ENCODE measurements around the gene JPT2. TPM values are rescaled to one million over a fixed set of nuclear protein-coding genes. Genes with fewer than 3 reads are reported as not detected.
"Not testable (repeated sequence)": the region's sequence is repeated elsewhere in the genome, so short reads cannot be mapped to it uniquely, and the experiment has no call there.

Gene JPT2
- total RNA-seq, 8 experiments from 2014 or later = 19.3 to 96.7 (median 34.8) TPM

- 56 to 100% (median 94%) methylated on average over 4 to 9 of the region's 10 CpGs for WGBS, 10 experiments
- peak in 1 of 8 experiments; percentile 89 for ATAC-seq (replicated peaks in 6 of 8)
- in situ Hi-C loops (cut with MboI; ENCODE audit: low pct_unique_long_range_greater_than_20kb in 2 of 9, low sequenced_read_pairs in 9 of 9, unreplicated experiment in 9 of 9) = no loop called here
- H3K4me1 ChIP-seq (replicated peaks in 1 of 2) = no peaks in the 10 kb centered on the region
- no peak overlapping the region for H3K27ac ChIP-seq
- H3K4me3 ChIP-seq = no peak overlapping the region
Observed at GRCh38 chr16:1688807-1689560, 10.9 kb downstream of the JPT2 start.

- ATAC-seq (replicated peaks in 6 of 8) = no peak
- in situ Hi-C loops (cut with MboI; ENCODE audit: low pct_unique_long_range_greater_than_20kb in 2 of 9, low sequenced_read_pairs in 9 of 9, unreplicated experiment in 9 of 9) = no loop called here
- 83 to 100% (median 99%) methylated on average over 1 to 6 of the region's 13 CpGs; no CpG with 5 or more reads in 6 of the 10 experiments for WGBS, 10 experiments
Observed at GRCh38 chr16:1689853-1690252, 11.8 kb downstream of the JPT2 start.

GRCh38 chr16:1690810-1691209 lies 12.7 kb downstream of the JPT2 start:
- H3K4me3 ChIP-seq = no peak overlapping the region
- H3K27ac ChIP-seq = no peak overlapping the region
- no peaks in the 10 kb centered on the region for H3K4me1 ChIP-seq (replicated peaks in 1 of 2)
- WGBS, 10 experiments = 60 to 100% (median 100%) methylated on average over 1 of the region's 1 CpG; no CpG with 5 or more reads in 4 of the 10 experiments
- in situ Hi-C loops (cut with MboI; ENCODE audit: low pct_unique_long_range_greater_than_20kb in 2 of 9, low sequenced_read_pairs in 9 of 9, unreplicated experiment in 9 of 9) = no loop called here
- ATAC-seq (replicated peaks in 6 of 8) = no peak

More at GRCh38 chr16:1689853-1690252, 11.8 kb downstream of the JPT2 start:
- Histone ChIP-seq H3K4me1 (replicated peaks in 1 of 2) (no peaks in the 10 kb centered on the region), H3K27ac (no peak overlapping the region), H3K4me3 (no peak overlapping the region)

GRCh38 chr16:1691276-1691675 lies 13.2 kb downstream of the JPT2 start:
- no peaks in the 10 kb centered on the region for H3K4me1 ChIP-seq (replicated peaks in 1 of 2)
- H3K4me3 ChIP-seq = no peak overlapping the region
- ATAC-seq (replicated peaks in 6 of 8) = no peak
- in situ Hi-C loops (cut with MboI; ENCODE audit: low pct_unique_long_range_greater_than_20kb in 2 of 9, low sequenced_read_pairs in 9 of 9, unreplicated experiment in 9 of 9) = no loop called here
- H3K27ac ChIP-seq = no peak overlapping the region

GRCh38 chr16:1691956-1692355 lies 13.9 kb downstream of the JPT2 start:
- Histone ChIP-seq H3K4me1 (replicated peaks in 1 of 2) (no peaks in the 10 kb centered on the region), H3K4me3 (no peak overlapping the region), H3K27ac (no peak overlapping the region)
- WGBS, 10 experiments = 60 to 100% (median 91%) methylated on average over 1 to 9 of the region's 21 CpGs; no CpG with 5 or more reads in 6 of the 10 experiments
- in situ Hi-C loops (cut with MboI; ENCODE audit: low pct_unique_long_range_greater_than_20kb in 2 of 9, low sequenced_read_pairs in 9 of 9, unreplicated experiment in 9 of 9) = no loop called here
- ATAC-seq (replicated peaks in 6 of 8) = no peak

GRCh38 chr16:1696863-1697262 lies 18.8 kb downstream of the JPT2 start:
- 78 to 100% (median 90%) methylated on average over 1 to 5 of the region's 5 CpGs; no CpG with 5 or more reads in 2 of the 10 experiments for WGBS, 10 experiments
- H3K27ac ChIP-seq = no peak overlapping the region
- in situ Hi-C loops (cut with MboI; ENCODE audit: low pct_unique_long_range_greater_than_20kb in 2 of 9, low sequenced_read_pairs in 9 of 9, unreplicated experiment in 9 of 9) = no loop called here
- peak in 3 of 8 experiments; percentile 25 to 57 (median 50) for ATAC-seq (replicated peaks in 6 of 8)
- H3K4me1 ChIP-seq (replicated peaks in 1 of 2) = no peaks in the 10 kb centered on the region
- no peak overlapping the region for H3K4me3 ChIP-seq

GRCh38 chr16:1698680-1699079 lies 20.6 kb downstream of the JPT2 start:
- no peak overlapping the region for H3K27ac ChIP-seq
- WGBS, 10 experiments = 95 to 100% (median 100%) methylated on average over 1 to 7 of the region's 10 CpGs; no CpG with 5 or more reads in 4 of the 10 experiments
- ATAC-seq (replicated peaks in 6 of 8) = no peak
- H3K4me3 ChIP-seq = no peak overlapping the region
- in situ Hi-C loops (cut with MboI; ENCODE audit: low pct_unique_long_range_greater_than_20kb in 2 of 9, low sequenced_read_pairs in 9 of 9, unreplicated experiment in 9 of 9) = no loop called here
- no peaks in the 10 kb centered on the region for H3K4me1 ChIP-seq (replicated peaks in 1 of 2)

- ATAC-seq (replicated peaks in 6 of 8) = no peak
- no peak overlapping the region for H3K4me3 ChIP-seq
- H3K27ac ChIP-seq = no peak overlapping the region
- peaks cover 0 to 5% of the 10 kb centered on the region in 2 donors for H3K4me1 ChIP-seq (replicated peaks in 1 of 2)
- in situ Hi-C loops (cut with MboI; ENCODE audit: low pct_unique_long_range_greater_than_20kb in 2 of 9, low sequenced_read_pairs in 9 of 9, unreplicated experiment in 9 of 9) = no loop called here
- WGBS, 10 experiments = 100% methylated on average over 1 to 2 of the region's 3 CpGs; no CpG with 5 or more reads in 6 of the 10 experiments
Observed at GRCh38 chr16:1700246-1700645, 22.2 kb downstream of the JPT2 start.

- no peak overlapping the region for H3K4me3 ChIP-seq
- in situ Hi-C loops (cut with MboI; ENCODE audit: low pct_unique_long_range_greater_than_20kb in 2 of 9, low sequenced_read_pairs in 9 of 9, unreplicated experiment in 9 of 9) = no loop called here
- peaks cover 0 to 5% of the 10 kb centered on the region in 2 donors for H3K4me1 ChIP-seq (replicated peaks in 1 of 2)
- no peak overlapping the region for H3K27ac ChIP-seq
- 79 to 100% (median 92%) methylated on average over 1 to 6 of the region's 6 CpGs for WGBS, 10 experiments
- no peak for ATAC-seq (replicated peaks in 6 of 8)
Observed at GRCh38 chr16:1701216-1701878, 23.3 kb downstream of the JPT2 start.

- in situ Hi-C loops (cut with MboI; ENCODE audit: low pct_unique_long_range_greater_than_20kb in 2 of 9, low sequenced_read_pairs in 9 of 9, unreplicated experiment in 9 of 9) = not testable (repeated sequence)
Observed at GRCh38 chr16:1705324-1705687, 27.2 kb downstream of the JPT2 start.

GRCh38 chr16:1705688-1706385 lies 27.8 kb downstream of the JPT2 start, which contains the start of gene MAPK8IP3:
Gene MAPK8IP3, plus strand, starts transcription at chr16:1706195. Its CDS starts 145 bp downstream, at chr16:1706340.
- 0 to 4% (median 0%) methylated on average over 2 to 6 of the region's 79 CpGs; no CpG with 5 or more reads in 3 of the 10 experiments for WGBS, 10 experiments
- ATAC-seq (replicated peaks in 6 of 8) = peak; percentile 78 to 89 (median 87)
- peaks cover 11 to 17% of the 10 kb centered on the region in 2 donors for H3K4me1 ChIP-seq (replicated peaks in 1 of 2)
- in situ Hi-C loops (cut with MboI; ENCODE audit: low pct_unique_long_range_greater_than_20kb in 2 of 9, low sequenced_read_pairs in 9 of 9, unreplicated experiment in 9 of 9) = no loop called here
- peak within 1 kb of the TSS; percentile 81 to 84 for H3K27ac ChIP-seq
- peak within 1 kb of the TSS; percentile 57 to 94 (median 68) for H3K4me3 ChIP-seq

More at GRCh38 chr16:1705324-1705687, 27.2 kb downstream of the JPT2 start:
- Histone ChIP-seq H3K27ac (peak overlapping the region; percentile 81 to 84), H3K4me3 (peak overlapping the region; percentile 57 to 94 (median 68)), H3K4me1 (replicated peaks in 1 of 2) (peaks cover 11 to 17% of the 10 kb centered on the region in 2 donors)
- ATAC-seq (replicated peaks in 6 of 8) = peak in 5 of 8 experiments; percentile 11 to 51 (median 30)
- 0% methylated on average over 1 to 11 of the region's 16 CpGs; no CpG with 5 or more reads in 4 of the 10 experiments for whole genome bisulfite sequencing, 10 experiments

GRCh38 chr16:1706386-1707192 lies 28.5 kb downstream of the JPT2 start:
- H3K27ac ChIP-seq = peak overlapping the region; percentile 77 to 78
- WGBS, 10 experiments = 0 to 2% (median 0%) methylated on average over 2 to 11 of the region's 62 CpGs; no CpG with 5 or more reads in 6 of the 10 experiments
- ATAC-seq (replicated peaks in 6 of 8) = peak; percentile 7 to 34 (median 24)
- peaks cover 11 to 17% of the 10 kb centered on the region in 2 donors for H3K4me1 ChIP-seq (replicated peaks in 1 of 2)
- in situ Hi-C loops (cut with MboI; ENCODE audit: low pct_unique_long_range_greater_than_20kb in 2 of 9, low sequenced_read_pairs in 9 of 9, unreplicated experiment in 9 of 9) = no loop called here
- peak overlapping the region; percentile 57 to 94 (median 68) for H3K4me3 ChIP-seq

Data from motor neuron (in vitro differentiated cells).